Smooth muscle cell of the pulmonary artery (primary cell): ENCODE data around the gene SEPHS2. TPM values are rescaled to one million over a fixed set of nuclear protein-coding genes. Genes with fewer than 3 reads are reported as not detected.

ENCODE experiments used
- total RNA-seq: library from RNA; depleted of rRNA; stranded (reverse); fragments of >200 nt; gene quantifications from 2 replicates; pipeline ENCODE4 v1.2.3, GENCODE V29; 2014

Gene SEPHS2, protein sequence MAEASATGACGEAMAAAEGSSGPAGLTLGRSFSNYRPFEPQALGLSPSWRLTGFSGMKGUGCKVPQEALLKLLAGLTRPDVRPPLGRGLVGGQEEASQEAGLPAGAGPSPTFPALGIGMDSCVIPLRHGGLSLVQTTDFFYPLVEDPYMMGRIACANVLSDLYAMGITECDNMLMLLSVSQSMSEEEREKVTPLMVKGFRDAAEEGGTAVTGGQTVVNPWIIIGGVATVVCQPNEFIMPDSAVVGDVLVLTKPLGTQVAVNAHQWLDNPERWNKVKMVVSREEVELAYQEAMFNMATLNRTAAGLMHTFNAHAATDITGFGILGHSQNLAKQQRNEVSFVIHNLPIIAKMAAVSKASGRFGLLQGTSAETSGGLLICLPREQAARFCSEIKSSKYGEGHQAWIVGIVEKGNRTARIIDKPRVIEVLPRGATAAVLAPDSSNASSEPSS
- 8.6 and 10.8 TPM in 2 replicates for total RNA-seq

DNA sequence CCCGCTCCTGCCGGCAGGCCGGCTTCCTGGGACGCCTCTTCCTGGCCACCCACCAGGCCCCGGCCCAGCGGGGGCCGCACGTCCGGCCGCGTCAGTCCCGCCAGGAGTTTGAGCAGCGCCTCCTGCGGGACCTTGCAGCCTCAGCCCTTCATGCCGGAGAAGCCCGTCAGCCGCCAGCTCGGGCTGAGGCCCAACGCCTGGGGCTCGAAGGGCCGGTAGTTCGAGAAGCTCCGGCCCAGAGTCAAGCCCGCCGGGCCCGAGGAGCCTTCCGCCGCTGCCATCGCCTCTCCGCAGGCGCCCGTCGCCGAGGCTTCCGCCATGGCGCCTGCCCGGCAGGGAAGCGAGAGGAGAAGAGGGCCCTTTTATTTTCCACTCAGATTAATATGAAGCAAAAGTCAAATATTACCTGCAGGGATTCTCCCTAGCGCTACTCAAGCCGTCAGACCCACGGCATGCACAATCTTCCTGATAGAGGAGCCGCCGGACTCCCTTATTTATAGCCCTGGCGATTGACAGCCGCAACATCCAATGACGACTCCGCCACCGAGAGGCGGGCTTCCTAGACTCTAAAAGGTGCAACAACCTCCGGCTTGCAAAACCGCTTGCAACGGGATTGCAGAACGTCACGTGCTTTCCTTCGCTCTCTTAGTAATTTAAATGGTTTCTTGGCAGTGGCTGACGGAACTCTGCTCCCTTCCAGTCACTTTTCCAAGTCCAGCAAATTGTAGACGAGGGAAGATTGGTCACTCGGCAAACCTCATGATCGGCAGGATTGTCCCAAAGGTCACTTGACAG lies at the start of gene SEPHS2:
SEPHS2 (minus strand) TSS at position 467 of the 795 bp plus-strand sequence; CDS start at position 320, 147 bp downstream.

GRCh38 chr16:30472328-30472942 lies 26.8 kb upstream of the SEPHS2 start, which contains the start of gene ITGAL:
Gene ITGAL (plus strand): TSS chr16:30472742. CDS start chr16:30472838, 96 bp downstream.

GRCh38 chr16:30429678-30430427 lies 15.8 kb downstream of the SEPHS2 start, which contains the start of gene DCTPP1:
Gene DCTPP1 (minus strand): TSS chr16:30430030. CDS start chr16:30429980, 50 bp downstream.

GRCh38 chr16:30407102-30407803 lies 38.4 kb downstream of the SEPHS2 start, which contains the start of gene ZNF771:
Gene ZNF771 (plus strand): TSS chr16:30407606. CDS start chr16:30408054, 448 bp downstream.

GRCh38 chr16:30395155-30395991 lies 50.3 kb downstream of the SEPHS2 start, which contains the start of gene ZNF48:
Gene ZNF48 (plus strand): TSS chr16:30395420. CDS start chr16:30395795, 375 bp downstream.

Other genes starting within 250 kb of the SEPHS2 start
- gene SULT1A3, start 246.6 kb downstream of the SEPHS2 start, total RNA-seq = 2.2 and 4.0 TPM in 2 replicates
- 0.59 and 0.73 TPM in 2 replicates for gene NPIPB13, start 197.4 kb downstream of the SEPHS2 start, total RNA-seq
- gene CD2BP2, start 90.6 kb downstream of the SEPHS2 start, total RNA-seq = 24.5 and 25.1 TPM in 2 replicates
- 36.3 and 42.3 TPM in 2 replicates for gene TBC1D10B, start 75.4 kb downstream of the SEPHS2 start, total RNA-seq
- gene MYL11, start 71.1 kb downstream of the SEPHS2 start, total RNA-seq = not detected in 2 replicates
- gene SEPTIN1, start 63.3 kb downstream of the SEPHS2 start, total RNA-seq = 0.13 and 0.17 TPM in 2 replicates
- 4.9 and 9.4 TPM in 2 replicates for gene ZNF48, start 50.5 kb downstream of the SEPHS2 start, total RNA-seq
- 9.8 and 12.4 TPM in 2 replicates for gene ZNF771, start 38.3 kb downstream of the SEPHS2 start, total RNA-seq
- gene DCTPP1, start 15.8 kb downstream of the SEPHS2 start, total RNA-seq = 7.7 and 8.5 TPM in 2 replicates
- gene ITGAL, start 26.9 kb upstream of the SEPHS2 start, total RNA-seq = 0.17 TPM in 1 of 2 replicates, not detected in the other
- 14.1 and 21.0 TPM in 2 replicates for gene ZNF768, start 80.7 kb upstream of the SEPHS2 start, total RNA-seq
- gene ZNF747, start 89.0 kb upstream of the SEPHS2 start, total RNA-seq = 10.2 and 11.6 TPM in 2 replicates
- gene ZNF764, start 112.5 kb upstream of the SEPHS2 start, total RNA-seq = 4.8 and 5.1 TPM in 2 replicates
- 4.4 and 7.8 TPM in 2 replicates for gene ZNF688, start 125.8 kb upstream of the SEPHS2 start, total RNA-seq
- gene ZNF785, start 139.8 kb upstream of the SEPHS2 start, total RNA-seq = 10.2 and 10.6 TPM in 2 replicates
- gene ZNF689, start 164.5 kb upstream of the SEPHS2 start, total RNA-seq = 3.8 and 3.9 TPM in 2 replicates
- gene PRR14, start 205.1 kb upstream of the SEPHS2 start, total RNA-seq = 8.9 and 9.3 TPM in 2 replicates
- 21.6 and 22.4 TPM in 2 replicates for gene FBRS, start 212.6 kb upstream of the SEPHS2 start, total RNA-seq